Activated B cell treated with CpG ODN at 0.5 μM for 24 hours (primary cell): ENCODE measurements around the gene PROK1. TPM values are rescaled to one million over a fixed set of nuclear protein-coding genes. Genes with fewer than 3 reads are reported as not detected.
"Not testable (repeated sequence)": the region's sequence is repeated elsewhere in the genome, so short reads cannot be mapped to it uniquely, and the experiment has no call there.

Source experiments
- ATAC-seq: fragments of 200-7000 bp; cut with Tn5 transposase; one replicate; pipeline ENCODE4 v1.10.0; 2021; ENCODE audit warnings: low read depth, mild to moderate bottlenecking, moderate library complexity
- CTCF ChIA-PET: fragments of 350-600 bp; sonication (Branson Sonifier 250); formaldehyde crosslinking; loops from one replicate; lab custom pipeline; 2021; ENCODE audit warnings: antibody characterized with exemption; lab: Charles Lee
- POLR2A ChIA-PET: fragments of 350-600 bp; sonication (Branson Sonifier 250); formaldehyde crosslinking; loops from one replicate; lab custom pipeline; 2021; ENCODE audit warnings: antibody characterized with exemption; lab: Charles Lee
- DNase-seq: peaks from one replicate; pipeline ENCODE4 v3.0.0; 2022
- H3K27ac Mint-ChIP-seq: one replicate; pipeline ENCODE4 v1.8.0; 2020; ENCODE audit warnings: mixed read lengths
- H3K27me3 Mint-ChIP-seq: one replicate; pipeline ENCODE4 v1.8.0; 2021; ENCODE audit warnings: mixed read lengths
- H3K36me3 Mint-ChIP-seq: one replicate; pipeline ENCODE4 v1.8.0; 2021; ENCODE audit warnings: low read depth, mixed read lengths
- H3K4me1 Mint-ChIP-seq: one replicate; pipeline ENCODE4 v1.8.0; 2021; ENCODE audit warnings: mixed read lengths
- H3K4me3 Mint-ChIP-seq: one replicate; pipeline ENCODE4 v1.8.0; 2020; ENCODE audit warnings: mild to moderate bottlenecking, mixed read lengths
- H3K9me3 Mint-ChIP-seq: one replicate; pipeline ENCODE4 v1.8.0; 2020; ENCODE audit warnings: mixed read lengths
- intact Hi-C: fragments of 100-400 bp; cut with micrococcal nuclease; formaldehyde crosslinking; loops from one replicate; pipeline ENCODE4 v1.15.1; 2024
- total RNA-seq: library from RNA; stranded (reverse); gene quantifications from 2 replicates; pipeline ENCODE4 v1.2.3, GENCODE V29; 2022
- TF ChIP-seq, protein P1 (sequence below): fragments of 200-600 bp; IDR thresholded peaks from one replicate; pipeline ENCODE4 v1.8.0; 2022; ENCODE audit warnings: antibody characterized with exemption, mild to moderate bottlenecking

PROK1 gene
- total RNA-seq, 1 donor from 2014 or later = not detected

DNA sequence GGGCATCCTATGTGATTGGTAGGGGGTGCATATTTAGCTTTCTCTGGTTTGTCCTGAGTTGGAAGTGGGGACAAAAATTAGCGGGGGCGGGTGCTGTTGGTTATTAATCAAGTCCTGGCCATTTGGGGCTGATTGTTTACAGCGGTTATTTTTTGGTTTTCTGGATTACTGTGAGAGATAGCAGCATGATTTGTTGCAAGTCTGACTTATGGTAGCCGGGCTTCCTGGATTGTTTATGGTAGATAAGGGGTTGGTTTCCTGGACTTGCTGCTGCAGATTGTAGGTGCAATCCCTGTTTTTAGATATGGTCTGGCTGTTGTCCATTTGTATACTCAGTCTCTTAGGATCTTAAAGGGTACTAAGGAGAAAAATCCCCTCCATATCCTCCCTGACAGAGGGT, 12.1 kb upstream of the PROK1 start:
- ChIA-PET POLR2A (no interaction called here), CTCF (interaction anchor here (1.2 to 1.9 kb wide), 2 partner anchors 127 to 232 kb away, joined by 4 to 5 read pairs; no protein-coding TSS in a partner anchor)
- Mint-ChIP-seq H3K27me3 (peaks cover 24% of the 10 kb centered on the region), H3K4me1 (no peaks in the 10 kb centered on the region), H3K27ac (no peak overlapping the region), H3K9me3 (no peaks in the 10 kb centered on the region), H3K36me3 (no peaks in the 10 kb centered on the region), H3K4me3 (no peak overlapping the region)
- ATAC-seq (no peak), DNase-seq (no peak)
- intact Hi-C loops = no loop called here
- TF ChIP-seq, protein P1, sequence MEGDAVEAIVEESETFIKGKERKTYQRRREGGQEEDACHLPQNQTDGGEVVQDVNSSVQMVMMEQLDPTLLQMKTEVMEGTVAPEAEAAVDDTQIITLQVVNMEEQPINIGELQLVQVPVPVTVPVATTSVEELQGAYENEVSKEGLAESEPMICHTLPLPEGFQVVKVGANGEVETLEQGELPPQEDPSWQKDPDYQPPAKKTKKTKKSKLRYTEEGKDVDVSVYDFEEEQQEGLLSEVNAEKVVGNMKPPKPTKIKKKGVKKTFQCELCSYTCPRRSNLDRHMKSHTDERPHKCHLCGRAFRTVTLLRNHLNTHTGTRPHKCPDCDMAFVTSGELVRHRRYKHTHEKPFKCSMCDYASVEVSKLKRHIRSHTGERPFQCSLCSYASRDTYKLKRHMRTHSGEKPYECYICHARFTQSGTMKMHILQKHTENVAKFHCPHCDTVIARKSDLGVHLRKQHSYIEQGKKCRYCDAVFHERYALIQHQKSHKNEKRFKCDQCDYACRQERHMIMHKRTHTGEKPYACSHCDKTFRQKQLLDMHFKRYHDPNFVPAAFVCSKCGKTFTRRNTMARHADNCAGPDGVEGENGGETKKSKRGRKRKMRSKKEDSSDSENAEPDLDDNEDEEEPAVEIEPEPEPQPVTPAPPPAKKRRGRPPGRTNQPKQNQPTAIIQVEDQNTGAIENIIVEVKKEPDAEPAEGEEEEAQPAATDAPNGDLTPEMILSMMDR = no peak

DNA sequence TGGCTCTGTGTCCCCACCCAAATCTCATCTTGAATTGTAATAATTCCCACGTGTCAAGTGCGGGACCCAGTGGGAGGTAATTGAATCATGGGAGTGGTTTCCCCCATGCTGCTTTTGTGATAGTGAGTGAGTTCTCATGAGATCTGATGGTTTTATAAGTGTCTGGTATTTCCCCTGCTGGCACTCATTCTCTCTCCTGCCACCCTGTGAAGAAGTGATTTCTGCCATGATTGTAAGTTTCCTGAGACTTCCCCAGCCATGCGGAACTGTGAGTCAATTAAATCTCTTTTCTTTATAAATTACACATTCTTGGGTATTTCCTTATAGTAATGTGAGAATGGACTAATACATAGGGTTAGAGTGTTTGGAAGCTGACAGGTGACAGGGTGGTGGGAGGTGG, 11.1 kb upstream of the PROK1 start:
- H3K27ac Mint-ChIP-seq, ATAC-seq, intact Hi-C loops, H3K36me3 Mint-ChIP-seq, H3K4me1 Mint-ChIP-seq, POLR2A ChIA-PET, H3K9me3 Mint-ChIP-seq, H3K4me3 Mint-ChIP-seq, CTCF ChIA-PET, DNase-seq: not testable (repeated sequence)
- H3K27me3 Mint-ChIP-seq = peaks cover 21% of the 10 kb centered on the region

DNA sequence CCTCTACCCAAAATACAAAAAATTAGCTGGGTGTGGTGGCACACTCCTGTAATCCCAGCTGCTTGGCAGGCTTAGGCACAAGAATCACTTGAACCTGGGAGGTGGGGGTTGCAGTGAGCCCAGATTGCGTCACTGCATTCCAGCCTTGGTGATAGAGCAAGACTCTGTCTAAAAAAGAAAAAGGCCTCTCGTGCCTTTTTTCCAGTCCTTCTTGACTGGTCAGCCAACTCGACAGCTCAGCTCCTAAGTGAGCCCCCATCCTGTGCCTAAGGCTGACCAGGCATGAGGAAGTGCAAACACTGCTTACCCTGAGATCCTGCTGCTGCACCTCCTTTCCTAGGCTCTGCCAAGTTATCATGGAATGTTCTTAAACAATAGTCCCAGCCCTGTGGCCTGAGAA, 10.1 kb upstream of the PROK1 start:
- Mint-ChIP-seq H3K36me3 (no peaks in the 10 kb centered on the region), H3K4me1 (no peaks in the 10 kb centered on the region), H3K9me3 (no peaks in the 10 kb centered on the region), H3K27ac (no peak overlapping the region), H3K27me3 (peaks cover 16% of the 10 kb centered on the region), H3K4me3 (no peak overlapping the region)
- DNase-seq (no peak), ATAC-seq (no peak)
- TF ChIP-seq, protein P1 = no peak
- POLR2A ChIA-PET = no interaction called here
- intact Hi-C loops = no loop called here
- CTCF ChIA-PET = interaction anchor here (0.7 kb wide), 1 partner anchor 20 kb away, joined by 4 read pairs; no protein-coding TSS in a partner anchor

DNA sequence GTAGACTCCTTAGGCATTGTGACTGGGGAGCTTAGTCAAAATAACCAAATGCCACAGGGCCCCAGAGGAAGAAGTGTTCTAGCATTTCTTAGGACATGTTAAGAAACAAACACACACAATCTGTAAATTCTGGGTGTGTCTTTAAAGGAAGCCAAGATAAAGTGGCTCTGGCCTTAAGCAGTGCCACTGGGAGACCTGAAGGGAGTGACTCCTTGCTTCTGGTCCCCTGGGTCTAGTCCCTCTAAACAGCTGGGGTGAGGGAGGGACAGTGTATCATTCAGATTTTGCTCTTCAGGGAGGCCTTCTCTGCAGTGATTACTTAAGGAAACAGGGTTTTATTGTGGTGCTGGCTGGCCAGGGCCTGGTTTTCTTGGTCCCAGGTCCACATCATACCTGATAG, 9.1 kb upstream of the PROK1 start:
- ATAC-seq (no peak), DNase-seq (no peak)
- no peak overlapping the region for H3K4me3 Mint-ChIP-seq
- CTCF ChIA-PET = no interaction called here
- intact Hi-C loops = no loop called here
- POLR2A ChIA-PET = no interaction called here
- H3K27ac Mint-ChIP-seq = no peak overlapping the region
- H3K4me1 Mint-ChIP-seq = no peaks in the 10 kb centered on the region
- peaks cover 16% of the 10 kb centered on the region for H3K27me3 Mint-ChIP-seq
- H3K36me3 Mint-ChIP-seq = no peaks in the 10 kb centered on the region
- TF ChIP-seq, protein P1 = no peak
- no peaks in the 10 kb centered on the region for H3K9me3 Mint-ChIP-seq

DNA sequence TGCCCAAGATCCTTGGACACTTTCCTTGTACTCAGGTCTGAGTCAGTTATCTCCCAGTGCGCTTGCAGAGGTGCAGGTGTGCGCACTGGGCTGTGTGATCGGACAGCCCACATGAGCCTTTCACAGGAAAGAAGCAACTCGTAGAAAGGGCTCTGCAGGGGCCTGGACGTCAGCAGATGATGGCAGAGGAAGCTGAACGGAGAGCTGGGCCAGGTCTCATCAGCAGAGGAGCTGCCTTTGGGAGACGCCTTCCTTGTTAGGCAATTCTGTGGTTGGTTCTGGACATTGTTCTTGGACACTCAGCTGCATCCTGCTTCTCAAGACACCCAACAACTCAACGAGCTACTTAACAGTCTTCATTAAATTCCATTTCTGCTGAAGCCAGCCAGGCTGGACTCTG, 7.5 kb upstream of the PROK1 start:
- H3K27ac Mint-ChIP-seq = no peak overlapping the region
- TF ChIP-seq, protein P1 = no peak
- no peak overlapping the region for H3K4me3 Mint-ChIP-seq
- CTCF ChIA-PET = interaction anchor here (0.9 to 1.6 kb wide), 2 partner anchors 17 to 246 kb away, joined by 3 to 8 read pairs; no protein-coding TSS in a partner anchor
- no peak for ATAC-seq
- H3K27me3 Mint-ChIP-seq = peaks cover 13% of the 10 kb centered on the region
- intact Hi-C loops = no loop called here
- H3K4me1 Mint-ChIP-seq = no peaks in the 10 kb centered on the region
- DNase-seq = no peak
- H3K36me3 Mint-ChIP-seq = no peaks in the 10 kb centered on the region
- no peaks in the 10 kb centered on the region for H3K9me3 Mint-ChIP-seq
- POLR2A ChIA-PET = no interaction called here

DNA sequence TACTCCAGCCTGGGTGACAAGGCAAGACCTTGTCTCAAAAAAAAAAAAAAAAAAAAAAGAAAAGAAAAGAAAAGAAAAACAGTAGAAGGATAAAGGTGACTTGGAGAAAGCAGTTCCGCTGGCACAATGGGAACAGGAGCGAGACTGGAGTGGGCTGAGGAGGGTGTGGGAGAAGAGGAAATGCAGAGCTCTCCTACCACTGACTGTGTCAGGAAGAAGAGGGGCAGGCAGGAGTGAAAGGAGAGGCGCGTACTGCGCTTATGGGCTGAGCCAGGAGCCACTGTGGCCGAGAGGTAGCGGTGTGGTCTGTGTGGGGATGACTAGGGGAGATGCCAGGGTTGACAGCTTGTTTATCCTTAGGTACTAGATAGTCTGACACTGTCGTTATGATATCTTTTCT, 6.4 kb upstream of the PROK1 start:
- no peak for DNase-seq
- TF ChIP-seq, protein P1 = no peak
- Mint-ChIP-seq H3K9me3 (no peaks in the 10 kb centered on the region), H3K4me1 (no peaks in the 10 kb centered on the region), H3K4me3 (no peak overlapping the region), H3K36me3 (no peaks in the 10 kb centered on the region), H3K27me3 (peaks cover 6% of the 10 kb centered on the region), H3K27ac (no peak overlapping the region)
- ChIA-PET POLR2A (no interaction called here), CTCF (no interaction called here)
- intact Hi-C loops = no loop called here
- no peak for ATAC-seq
